ENCODE data around the gene CEMIP.

The CEMIP gene

DNA sequence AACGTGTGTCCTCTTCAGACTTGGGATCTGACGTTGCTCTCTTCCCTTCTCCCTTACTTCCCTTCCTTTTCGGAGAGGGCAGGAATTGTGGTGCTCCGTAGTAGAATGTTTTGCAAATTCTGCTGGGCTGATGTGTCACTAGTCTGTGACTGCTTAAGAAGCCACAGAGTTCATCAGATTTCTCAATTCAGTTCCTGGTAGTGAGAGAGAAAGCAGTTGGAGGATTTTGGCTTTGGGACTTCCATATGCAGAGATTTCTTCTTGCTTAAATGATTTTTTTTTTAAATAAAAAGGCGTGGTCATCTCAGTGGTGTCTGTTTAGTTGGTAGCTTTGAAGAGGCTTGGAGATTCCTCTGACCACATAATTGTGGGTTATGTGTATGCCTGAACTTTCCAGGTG is 10.1 kb downstream of the CEMIP start:
- peak; percentile 97 for DNase-seq

DNA sequence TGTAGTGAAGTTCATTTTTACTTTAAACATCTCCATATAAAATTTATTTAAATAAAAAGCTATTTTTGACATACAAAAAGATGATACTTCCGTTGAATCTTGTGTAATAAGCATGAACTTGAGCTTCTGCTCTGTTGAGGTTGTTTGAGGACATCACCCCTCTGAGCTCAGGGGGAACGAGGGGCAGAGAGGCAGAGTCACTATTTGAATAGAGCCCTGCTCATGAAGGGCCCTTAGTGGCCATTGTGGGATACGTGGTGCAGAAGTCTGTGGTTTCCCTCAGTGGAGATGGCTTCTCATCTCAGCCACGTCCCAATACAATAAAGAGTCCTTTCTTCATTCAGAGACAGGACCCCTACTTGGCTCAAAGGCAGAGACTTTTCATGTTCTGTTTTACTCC is 10.6 kb downstream of the CEMIP start:
- DNase-seq = no peak

- peak; percentile 56 for DNase-seq
Measured at GRCh38 chr15:80790236-80790635, 11.1 kb downstream of the CEMIP start.

DNA sequence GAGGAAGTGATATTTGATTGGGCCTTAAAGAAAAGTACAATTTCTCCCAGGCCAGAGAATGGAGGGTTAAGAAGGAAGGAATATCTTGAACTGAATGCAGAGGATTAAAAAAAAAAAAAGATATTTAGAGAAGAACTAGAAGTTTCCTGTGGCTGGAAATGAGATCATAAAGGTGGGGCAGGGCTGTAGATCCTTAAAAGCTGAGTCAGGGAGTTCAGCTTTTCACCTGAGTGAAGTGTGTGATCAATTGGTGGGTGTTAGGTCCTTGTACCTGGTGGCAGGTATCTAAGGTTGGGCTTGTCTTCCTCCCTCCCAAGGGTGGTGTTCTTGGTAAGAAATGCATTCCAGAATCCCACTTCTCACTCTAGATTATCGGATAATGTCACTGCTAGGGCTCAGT is 11.8 kb downstream of the CEMIP start:
- no peak for DNase-seq

DNA sequence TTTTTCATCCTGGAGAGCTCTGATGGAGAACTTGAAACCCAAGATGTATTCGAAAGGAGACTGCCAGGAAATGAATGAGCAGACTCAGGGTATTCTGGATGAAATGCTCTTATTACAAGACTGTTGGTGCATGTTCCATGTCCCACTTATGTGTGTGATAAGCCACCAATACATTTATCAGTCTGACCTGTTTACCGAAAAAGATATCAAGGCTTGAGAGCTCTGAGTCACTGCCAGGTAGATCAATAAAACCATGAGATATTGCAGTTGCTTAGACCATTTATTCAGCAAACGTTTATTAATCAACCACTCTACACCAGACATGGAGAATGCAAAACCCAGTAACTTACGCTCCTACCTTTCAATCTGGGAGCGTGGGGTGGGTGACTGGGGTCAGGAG is 17.2 kb downstream of the CEMIP start:
- no peak for DNase-seq

- no peak for DNase-seq
Measured at GRCh38 chr15:80798911-80799310, 19.7 kb downstream of the CEMIP start.

- DNase-seq = no peak
Measured at GRCh38 chr15:80800067-80800466, 20.9 kb downstream of the CEMIP start.

DNA sequence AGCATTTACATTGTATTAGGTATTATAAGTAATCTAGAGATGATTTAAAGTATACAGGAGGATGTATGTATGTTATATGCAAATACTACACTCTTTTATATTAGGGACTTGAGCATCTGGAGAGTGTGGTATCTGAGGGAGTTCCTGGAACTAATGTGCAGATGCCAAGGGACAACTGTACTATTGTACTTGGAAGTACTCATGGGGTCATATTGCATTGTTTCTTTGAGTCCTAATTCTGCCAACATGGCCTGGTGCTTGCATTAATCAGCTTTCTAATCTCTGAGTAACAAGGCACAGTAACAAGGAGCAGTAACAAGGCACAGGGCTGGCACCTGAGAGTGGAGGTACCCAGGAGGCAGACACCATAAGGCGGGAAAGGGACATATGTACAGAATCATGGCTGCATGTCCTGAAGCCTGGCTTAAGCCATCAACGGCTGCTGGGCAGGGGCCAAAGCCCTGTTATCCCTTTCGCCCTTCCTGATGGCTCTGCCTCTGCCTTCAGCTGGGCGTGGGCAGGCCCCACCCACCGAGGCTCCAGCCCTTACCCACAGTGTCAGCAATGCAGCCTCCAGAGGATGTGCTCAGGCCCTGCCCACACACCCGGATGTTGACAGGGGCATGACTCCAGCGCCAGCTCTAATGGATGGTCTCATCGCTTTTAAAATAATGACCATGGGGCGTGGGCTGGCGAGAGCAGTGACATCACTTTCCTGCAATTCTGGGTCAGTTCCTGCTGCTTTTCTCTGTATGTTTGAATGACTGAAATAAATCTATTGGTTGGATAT is 22.9 kb downstream of the CEMIP start:
- peak; percentile 89 for DNase-seq

- peak; percentile 54 for DNase-seq
Measured at GRCh38 chr15:80803580-80804525, 24.7 kb downstream of the CEMIP start.

- no peak for DNase-seq
Measured at GRCh38 chr15:80804970-80805495, 25.9 kb downstream of the CEMIP start.

DNA sequence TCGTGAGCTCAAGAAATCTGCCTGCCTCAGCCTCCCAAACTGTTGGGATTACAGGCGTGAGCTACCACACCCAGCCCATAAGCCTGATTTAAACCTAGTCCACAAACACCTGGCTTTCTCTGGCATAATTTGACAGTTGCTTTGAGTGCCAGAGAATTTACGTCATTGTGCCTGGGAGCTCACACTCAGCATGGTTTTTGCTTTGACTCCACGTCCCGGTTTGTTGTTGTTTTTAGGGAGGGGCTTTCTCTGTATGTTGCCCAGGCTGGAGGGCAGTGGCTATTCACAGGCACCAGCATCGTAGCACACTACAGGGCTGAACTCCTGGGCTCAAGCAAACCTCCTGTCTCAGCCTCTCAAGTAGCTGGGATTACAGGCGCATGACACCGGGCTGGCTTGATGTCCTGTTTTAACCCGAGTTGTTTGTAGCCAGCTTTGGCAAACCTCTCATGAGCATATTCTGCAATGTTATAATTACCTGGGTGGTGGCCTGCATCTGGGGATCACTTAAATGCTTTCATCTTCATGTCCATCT is 32.7 kb downstream of the CEMIP start:
- DNase-seq = no peak

DNA sequence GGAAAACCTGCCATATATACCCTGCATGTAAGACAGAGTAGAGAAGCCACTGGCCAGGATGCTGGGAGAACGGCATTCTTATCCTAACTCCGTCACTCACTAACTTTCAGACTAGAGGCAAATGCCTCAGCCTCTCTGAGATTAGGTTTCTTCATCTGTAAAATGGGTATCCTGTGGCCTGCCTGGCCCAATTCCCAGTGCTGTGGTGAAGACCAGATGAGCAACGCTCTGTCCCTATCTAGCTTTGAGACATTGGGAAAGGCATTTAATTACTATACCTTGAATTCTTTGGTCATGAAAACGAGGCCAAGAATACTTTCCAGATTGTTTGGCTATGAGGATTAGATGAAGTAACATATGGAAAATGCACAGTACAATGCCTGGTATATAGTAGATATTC is 35.9 kb downstream of the CEMIP start:
- DNase-seq = no peak

DNA sequence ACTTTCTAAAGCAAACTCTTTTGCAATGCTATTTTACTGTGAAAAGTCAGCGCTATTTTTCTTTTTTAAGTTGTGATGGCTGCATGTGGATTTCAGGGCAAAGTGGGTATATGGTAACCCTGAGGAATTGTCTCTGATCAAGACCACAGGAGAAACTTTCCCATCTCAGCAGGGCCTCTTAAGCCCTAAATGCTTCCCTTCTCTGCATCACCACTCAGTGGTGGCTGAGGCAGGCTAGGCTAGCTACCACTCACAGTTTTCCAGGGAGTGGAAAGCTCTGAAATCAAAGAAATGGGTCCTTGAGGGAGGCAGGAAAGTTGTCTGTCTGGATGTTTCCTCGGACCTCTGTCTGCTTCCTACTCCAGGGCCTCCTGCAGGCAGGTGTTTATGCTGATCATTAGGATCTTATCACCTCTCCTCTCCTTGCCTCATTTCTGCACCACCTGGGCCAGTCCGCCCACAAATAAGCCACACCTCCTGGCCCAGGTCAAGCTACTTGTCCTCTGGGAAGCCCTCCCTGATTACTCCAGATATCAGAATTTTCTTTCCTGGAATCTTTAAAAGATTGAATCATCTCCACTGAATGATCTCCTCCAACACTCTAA is 37.0 kb downstream of the CEMIP start:
- no peak for DNase-seq

- DNase-seq = peak; percentile 66
Measured at GRCh38 chr15:80816936-80817335, 37.8 kb downstream of the CEMIP start.

DNA sequence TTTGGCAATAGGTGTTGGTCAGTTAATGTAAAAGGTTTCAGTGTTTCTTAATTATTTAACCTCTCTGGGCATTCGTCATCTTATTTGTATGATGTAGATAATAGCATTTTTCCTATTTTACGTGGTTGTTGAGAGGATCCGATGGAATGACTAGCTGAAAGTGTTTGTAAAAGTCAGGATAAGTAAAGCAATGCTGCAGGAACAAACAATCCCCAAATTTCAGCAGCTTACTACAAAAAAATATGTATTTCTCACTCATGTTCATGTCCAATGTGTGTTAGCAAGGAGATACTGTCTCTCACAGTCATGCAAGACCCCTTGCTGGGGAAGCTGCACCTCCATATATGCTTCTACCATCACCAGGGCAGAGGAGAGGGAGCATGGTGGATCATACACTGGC is 38.7 kb downstream of the CEMIP start:
- DNase-seq = no peak

DNA sequence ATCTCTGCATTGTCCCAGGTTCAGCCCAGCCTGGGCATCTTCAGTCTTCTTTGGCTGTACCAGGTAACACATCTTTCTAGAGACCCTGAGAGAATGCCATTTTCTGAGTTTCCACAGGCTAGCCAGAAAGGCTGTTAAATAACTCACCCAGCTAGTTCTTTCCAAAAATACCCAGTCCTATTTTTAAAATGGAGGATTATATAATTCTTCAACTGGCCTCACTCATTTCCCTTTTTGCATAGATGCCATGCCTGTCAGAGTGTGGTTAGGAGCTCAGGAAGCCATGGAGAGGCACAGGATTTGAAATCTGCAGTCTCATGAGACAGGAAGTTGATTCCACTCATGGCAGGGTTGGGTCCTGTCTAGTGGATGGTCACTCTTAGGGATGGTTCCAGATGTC is 39.8 kb downstream of the CEMIP start:
- peak; percentile 6 for DNase-seq

DNA sequence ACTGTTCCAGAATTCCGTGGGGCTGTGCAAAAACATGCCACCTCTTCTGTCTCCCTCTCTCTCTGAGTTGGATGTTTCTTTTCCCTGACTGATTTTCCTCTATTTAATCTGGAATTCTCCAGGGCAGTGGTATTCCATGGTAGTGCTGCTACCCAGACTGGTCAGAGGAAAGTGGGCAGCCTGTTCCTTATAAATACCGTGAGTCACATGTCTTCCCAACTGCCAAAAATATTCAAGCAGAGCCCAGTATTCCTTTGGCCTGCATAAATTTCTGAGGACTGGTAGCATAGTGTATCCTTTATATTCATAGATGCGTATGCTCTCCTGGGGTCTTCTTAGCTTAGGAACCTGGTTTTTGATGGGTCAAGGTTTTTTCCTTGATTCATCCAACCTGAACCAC is 40.9 kb downstream of the CEMIP start:
- DNase-seq = no peak

DNA sequence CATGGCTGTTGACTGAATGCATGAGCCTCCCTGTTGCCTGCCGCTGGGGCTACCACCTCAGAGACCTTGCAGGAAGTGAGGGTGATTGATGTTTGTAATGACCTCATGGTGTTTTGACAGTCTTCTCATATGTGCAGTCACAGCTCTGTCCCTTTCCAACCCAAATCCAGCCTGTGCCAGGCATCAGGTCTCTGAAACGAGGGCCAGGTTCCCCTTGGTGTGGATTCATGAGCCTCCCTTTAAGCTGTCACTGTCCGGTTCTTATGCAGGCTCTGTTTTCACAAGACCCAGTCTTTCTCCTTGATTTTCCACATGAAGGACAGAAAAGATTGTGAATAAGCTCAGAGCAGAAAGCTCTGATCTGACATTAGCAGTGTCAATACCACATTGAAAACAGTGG is 43.1 kb downstream of the CEMIP start:
- DNase-seq = no peak

GRCh38 chr15:80822676-80823075 is 43.5 kb downstream of the CEMIP start:
- no peak for DNase-seq

- DNase-seq = no peak
Measured at GRCh38 chr15:80823120-80823519, 44.0 kb downstream of the CEMIP start.

GRCh38 chr15:80823995-80824394 is 44.8 kb downstream of the CEMIP start:
- no peak for DNase-seq

DNA sequence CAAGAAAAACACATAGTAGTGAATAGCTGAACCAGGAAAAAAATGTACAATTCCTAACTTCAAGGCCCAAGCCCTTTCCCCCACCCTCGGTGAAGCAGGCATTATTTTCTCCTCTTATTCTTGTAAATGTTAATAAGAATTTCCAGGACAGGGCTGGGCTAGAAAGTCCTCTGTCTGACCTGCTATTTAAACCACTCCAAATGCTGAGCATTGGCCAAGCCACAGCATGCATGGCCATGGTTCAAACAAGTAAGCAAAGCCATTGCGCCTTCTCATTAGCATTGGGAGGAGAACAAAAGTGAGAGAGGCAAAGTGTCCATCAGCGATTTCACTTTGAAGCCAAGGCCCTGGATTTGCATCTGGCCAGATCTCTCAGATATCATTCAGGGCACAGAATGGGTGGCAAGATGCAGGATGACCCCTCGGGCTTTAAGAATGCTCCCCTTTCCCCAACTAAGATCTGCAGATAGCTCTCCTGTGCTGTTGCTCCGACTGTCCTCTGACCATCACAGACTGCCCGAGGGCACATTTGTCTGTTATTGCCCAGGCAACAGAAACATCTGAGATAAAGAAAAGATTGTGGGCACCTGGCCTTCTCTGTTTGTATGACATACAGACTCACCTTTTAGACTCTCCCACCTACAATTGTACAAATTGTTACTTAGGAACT is 46.3 kb downstream of the CEMIP start:
- no peak for DNase-seq

DNA sequence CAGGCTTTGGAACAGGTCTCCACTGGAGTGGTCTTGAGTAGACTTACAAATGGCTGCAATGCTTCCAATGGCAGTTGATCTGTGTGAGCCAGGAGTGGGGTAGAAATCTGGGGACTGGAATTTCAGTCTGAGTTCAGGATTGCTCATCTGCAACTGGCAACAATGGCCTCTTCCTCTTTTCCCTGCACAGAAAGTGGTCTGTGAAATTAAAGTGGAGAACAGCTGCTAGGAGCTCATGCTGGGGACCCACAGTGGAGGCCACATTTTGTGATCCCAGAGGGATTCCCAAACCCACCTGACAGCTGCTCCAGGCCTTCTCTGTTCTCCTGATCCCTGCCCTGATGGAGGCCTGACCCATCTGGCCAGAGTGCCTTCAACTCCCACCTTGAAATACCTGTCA is 49.6 kb downstream of the CEMIP start:
- DNase-seq = peak; percentile 4

Measured in inflammatory macrophage treated with lipopolysaccharide for 4 hours (primary cell).